ENCODE results near the gene UBE2E1. TPM values are rescaled to one million over a fixed set of nuclear protein-coding genes. Genes with fewer than 3 reads are reported as not detected.

The UBE2E1 gene
- total and polyA plus RNA-seq, 2 of the 4 experiments (the other 2 are of a cell fraction): 54.1 to 91.6 TPM

DNA sequence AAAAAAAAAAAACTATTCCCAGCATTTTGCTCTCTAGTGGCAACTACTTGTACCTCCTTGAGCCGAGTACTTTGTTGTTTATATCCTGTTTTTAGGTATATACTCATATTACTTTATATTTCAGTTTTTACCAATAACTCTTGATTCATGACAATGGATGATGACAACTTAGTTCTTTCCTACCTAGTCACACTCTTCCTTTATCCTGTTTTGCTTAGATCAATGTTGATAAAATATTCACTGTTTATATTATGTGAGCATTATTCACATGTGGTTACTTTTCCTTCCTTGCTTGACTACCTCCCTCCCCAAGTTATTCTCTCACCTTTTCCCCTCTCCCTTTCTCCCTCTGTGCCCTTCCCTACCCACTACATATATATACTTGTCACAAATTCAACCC lies 57.3 kb downstream of the UBE2E1 start:
- WGBS, 2 experiments (ENCODE audit: extremely low coverage in 2 of 2, insufficient read length in 1 of 2): no CpG with 5 or more reads among the region's 1 CpG
- no peak overlapping the region for H4K8ac ChIP-seq (ENCODE audit: low read depth in 2 of 2, low read length in 2 of 2)
- H2AK5ac ChIP-seq (ENCODE audit: low read depth, low read length): no peak overlapping the region
- no peak overlapping the region for H4K91ac ChIP-seq (ENCODE audit: insufficient read depth, low read depth, low read length)
- H4K5ac ChIP-seq (ENCODE audit: low read depth, low read length): no peak overlapping the region
- no TSS peak for BruUV-seq (replicated peaks)
- H3K56ac ChIP-seq (ENCODE audit: extremely low read depth, insufficient read depth, low read length): no peak overlapping the region
- DNase-seq (peak; percentile 31), ATAC-seq (ENCODE audit: low read depth) (no peak)
- no peak overlapping the region for H3K27ac ChIP-seq (ENCODE audit: insufficient read depth, low read length)
- H3K4ac ChIP-seq (ENCODE audit: low read depth, low read length): no peak overlapping the region
- no peaks in the 10 kb centered on the region for H3K9me3 ChIP-seq (ENCODE audit: control insufficient read depth, insufficient read depth, low read length)
- peaks cover 3% of the 10 kb centered on the region; the same call in 1 of the 2 replicates for H3K36me3 ChIP-seq (ENCODE audit: control insufficient read depth, insufficient read depth, low read length)
- no peak overlapping the region for H3K4me2 ChIP-seq (ENCODE audit: low read depth, low read length)
- no peak overlapping the region for H2BK120ac ChIP-seq (ENCODE audit: low read depth, low read length)
- TF ChIP-seq RAD21 (IDR thresholded peaks at IDR 0.05; ENCODE audit: low read length) (no peak), BHLHE40 (IDR thresholded peaks at IDR 0.05; ENCODE audit: low read depth, low read length) (no peak), NFE2L2 (IDR thresholded peaks at IDR 0.05; ENCODE audit: low read depth, low read length) (no peak), CEBPB (IDR thresholded peaks at IDR 0.05; ENCODE audit: low read depth, low read length) (no peak), MAFK (IDR thresholded peaks at IDR 0.05; ENCODE audit: low read depth, low read length) (no peak), RFX5 (IDR thresholded peaks at IDR 0.05; ENCODE audit: low read depth, low read length) (no peak), MXI1 (IDR thresholded peaks at IDR 0.05; ENCODE audit: borderline replicate concordance, low read depth, low read length) (no peak), POLR2A (IDR thresholded peaks at IDR 0.05; ENCODE audit: low read depth, low read length) (no peak), CHD1 (IDR thresholded peaks at IDR 0.05; ENCODE audit: low read depth, low read length) (no peak), RCOR1 (IDR thresholded peaks at IDR 0.05; ENCODE audit: insufficient replicate concordance, low read length) (no peak), FOS (IDR thresholded peaks at IDR 0.05; ENCODE audit: low read depth, low read length) (no peak), MAZ (IDR thresholded peaks at IDR 0.05; ENCODE audit: borderline replicate concordance, low read depth, low read length) (no peak), SMC3 (IDR thresholded peaks at IDR 0.05; ENCODE audit: low read depth, low read length) (no peak)
- TF ChIP-seq, protein P1, sequence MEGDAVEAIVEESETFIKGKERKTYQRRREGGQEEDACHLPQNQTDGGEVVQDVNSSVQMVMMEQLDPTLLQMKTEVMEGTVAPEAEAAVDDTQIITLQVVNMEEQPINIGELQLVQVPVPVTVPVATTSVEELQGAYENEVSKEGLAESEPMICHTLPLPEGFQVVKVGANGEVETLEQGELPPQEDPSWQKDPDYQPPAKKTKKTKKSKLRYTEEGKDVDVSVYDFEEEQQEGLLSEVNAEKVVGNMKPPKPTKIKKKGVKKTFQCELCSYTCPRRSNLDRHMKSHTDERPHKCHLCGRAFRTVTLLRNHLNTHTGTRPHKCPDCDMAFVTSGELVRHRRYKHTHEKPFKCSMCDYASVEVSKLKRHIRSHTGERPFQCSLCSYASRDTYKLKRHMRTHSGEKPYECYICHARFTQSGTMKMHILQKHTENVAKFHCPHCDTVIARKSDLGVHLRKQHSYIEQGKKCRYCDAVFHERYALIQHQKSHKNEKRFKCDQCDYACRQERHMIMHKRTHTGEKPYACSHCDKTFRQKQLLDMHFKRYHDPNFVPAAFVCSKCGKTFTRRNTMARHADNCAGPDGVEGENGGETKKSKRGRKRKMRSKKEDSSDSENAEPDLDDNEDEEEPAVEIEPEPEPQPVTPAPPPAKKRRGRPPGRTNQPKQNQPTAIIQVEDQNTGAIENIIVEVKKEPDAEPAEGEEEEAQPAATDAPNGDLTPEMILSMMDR (conservative IDR thresholded peaks at IDR 0.05; ENCODE audit: low read depth, low read length): no peak
- TF ChIP-seq, protein P2, sequence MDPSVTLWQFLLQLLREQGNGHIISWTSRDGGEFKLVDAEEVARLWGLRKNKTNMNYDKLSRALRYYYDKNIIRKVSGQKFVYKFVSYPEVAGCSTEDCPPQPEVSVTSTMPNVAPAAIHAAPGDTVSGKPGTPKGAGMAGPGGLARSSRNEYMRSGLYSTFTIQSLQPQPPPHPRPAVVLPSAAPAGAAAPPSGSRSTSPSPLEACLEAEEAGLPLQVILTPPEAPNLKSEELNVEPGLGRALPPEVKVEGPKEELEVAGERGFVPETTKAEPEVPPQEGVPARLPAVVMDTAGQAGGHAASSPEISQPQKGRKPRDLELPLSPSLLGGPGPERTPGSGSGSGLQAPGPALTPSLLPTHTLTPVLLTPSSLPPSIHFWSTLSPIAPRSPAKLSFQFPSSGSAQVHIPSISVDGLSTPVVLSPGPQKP (IDR thresholded peaks at IDR 0.05; ENCODE audit: borderline replicate concordance, low read depth, low read length): no peak
- TF ChIP-seq, protein P3, sequence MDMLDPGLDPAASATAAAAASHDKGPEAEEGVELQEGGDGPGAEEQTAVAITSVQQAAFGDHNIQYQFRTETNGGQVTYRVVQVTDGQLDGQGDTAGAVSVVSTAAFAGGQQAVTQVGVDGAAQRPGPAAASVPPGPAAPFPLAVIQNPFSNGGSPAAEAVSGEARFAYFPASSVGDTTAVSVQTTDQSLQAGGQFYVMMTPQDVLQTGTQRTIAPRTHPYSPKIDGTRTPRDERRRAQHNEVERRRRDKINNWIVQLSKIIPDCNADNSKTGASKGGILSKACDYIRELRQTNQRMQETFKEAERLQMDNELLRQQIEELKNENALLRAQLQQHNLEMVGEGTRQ (IDR thresholded peaks at IDR 0.05; ENCODE audit: low read depth, low read length): no peak
- H3K79me1 ChIP-seq (ENCODE audit: low read depth in 1 of 2, low read length in 2 of 2): peaks cover 35 to 75% of the 10 kb centered on the region in 2 experiments
- POLR2A ChIA-PET (ENCODE audit: unreplicated experiment): no interaction called here
- H4K20me1 ChIP-seq (ENCODE audit: insufficient read depth, low read length): peaks cover 67% of the 10 kb centered on the region
- H3K4me3 ChIP-seq (ENCODE audit: insufficient read depth, low read depth, low read length): no peak overlapping the region
- no peak overlapping the region for H3K18ac ChIP-seq (ENCODE audit: low read depth, low read length)
- H3K9me1 ChIP-seq (ENCODE audit: insufficient read depth, low read length): peaks cover 18% of the 10 kb centered on the region
- no peak overlapping the region for H2BK20ac ChIP-seq (ENCODE audit: low read depth, low read length)
- H2AFZ ChIP-seq (replicated peaks; ENCODE audit: low read length, poor library complexity): no peak overlapping the region
- in situ Hi-C loops (cut with MboI; ENCODE audit: low sequenced_read_pairs): no loop called here
- no peak overlapping the region for H2AK9ac ChIP-seq (replicated peaks; ENCODE audit: low read depth, low read length, poor library complexity)
- no peak overlapping the region for H3K14ac ChIP-seq (replicated peaks; ENCODE audit: low read depth, low read length)
- H2BK5ac ChIP-seq (ENCODE audit: low read depth, low read length, poor library complexity, severe bottlenecking): no peak overlapping the region
- intact Hi-C loops (cut with micrococcal nuclease): no loop called here
- H2BK15ac ChIP-seq (ENCODE audit: low read depth, low read length): no peak overlapping the region
- H3K9ac ChIP-seq (ENCODE audit: low read depth, low read length): no peak overlapping the region
- dilution Hi-C loops (cut with HindIII; ENCODE audit: low sequenced_read_pairs, unreplicated experiment): no loop called here
- H3K27me3 ChIP-seq (ENCODE audit: control insufficient read depth, insufficient read depth, low read length): no peaks in the 10 kb centered on the region
- no peak overlapping the region for H3K23ac ChIP-seq (ENCODE audit: low read depth, low read length)
- peaks cover 17% of the 10 kb centered on the region for H3K4me1 ChIP-seq (ENCODE audit: control insufficient read depth, insufficient read depth, low read length)
- CTCF ChIA-PET: no interaction called here
